ENCODE results near the gene RIT1. TPM values are rescaled to one million over a fixed set of nuclear protein-coding genes. Genes with fewer than 3 reads are reported as not detected.

Gene RIT1
- total and polyA plus RNA-seq, 4 donors: 15.8 to 58.2 (median 42.5) TPM

DNA sequence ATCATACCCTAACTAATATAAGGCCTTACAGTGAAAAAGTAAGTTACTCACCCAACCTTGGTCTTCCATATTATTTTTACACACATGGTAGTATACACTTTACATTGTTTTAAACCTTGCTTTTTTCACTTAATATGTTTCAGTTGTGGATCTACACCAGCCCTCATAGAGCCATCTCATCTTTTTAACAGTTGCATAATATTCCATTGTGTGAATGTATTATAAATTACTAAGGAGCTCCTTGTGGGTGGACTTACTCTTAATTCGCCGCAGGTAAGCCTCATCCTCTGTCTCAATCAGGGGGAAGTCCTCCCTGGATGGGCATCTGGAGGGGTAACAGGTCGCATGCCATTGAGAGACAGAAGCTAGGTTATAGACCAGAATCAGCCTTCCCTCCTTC is 43.5 kb upstream of the RIT1 start:
- H3K36me3 ChIP-seq (ENCODE audit: control insufficient read depth in 4 of 4, insufficient read depth in 4 of 4, low read length in 4 of 4): peaks cover 34 to 63% (median 55%) of the 10 kb centered on the region in 4 donors
- TF ChIP-seq, protein P1, sequence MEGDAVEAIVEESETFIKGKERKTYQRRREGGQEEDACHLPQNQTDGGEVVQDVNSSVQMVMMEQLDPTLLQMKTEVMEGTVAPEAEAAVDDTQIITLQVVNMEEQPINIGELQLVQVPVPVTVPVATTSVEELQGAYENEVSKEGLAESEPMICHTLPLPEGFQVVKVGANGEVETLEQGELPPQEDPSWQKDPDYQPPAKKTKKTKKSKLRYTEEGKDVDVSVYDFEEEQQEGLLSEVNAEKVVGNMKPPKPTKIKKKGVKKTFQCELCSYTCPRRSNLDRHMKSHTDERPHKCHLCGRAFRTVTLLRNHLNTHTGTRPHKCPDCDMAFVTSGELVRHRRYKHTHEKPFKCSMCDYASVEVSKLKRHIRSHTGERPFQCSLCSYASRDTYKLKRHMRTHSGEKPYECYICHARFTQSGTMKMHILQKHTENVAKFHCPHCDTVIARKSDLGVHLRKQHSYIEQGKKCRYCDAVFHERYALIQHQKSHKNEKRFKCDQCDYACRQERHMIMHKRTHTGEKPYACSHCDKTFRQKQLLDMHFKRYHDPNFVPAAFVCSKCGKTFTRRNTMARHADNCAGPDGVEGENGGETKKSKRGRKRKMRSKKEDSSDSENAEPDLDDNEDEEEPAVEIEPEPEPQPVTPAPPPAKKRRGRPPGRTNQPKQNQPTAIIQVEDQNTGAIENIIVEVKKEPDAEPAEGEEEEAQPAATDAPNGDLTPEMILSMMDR (IDR thresholded peaks at IDR 0.05; ENCODE audit: control extremely low read depth, extremely low read depth): no peak
- DNase-seq (no peak), ATAC-seq (ENCODE audit: insufficient read depth, low FRiP score) (no peak)
- no peaks in the 10 kb centered on the region for H3K4me1 ChIP-seq (ENCODE audit: control insufficient read depth in 5 of 5, insufficient read depth in 5 of 5, low read length in 5 of 5)
- no peak overlapping the region for H3K4me3 ChIP-seq
- H3K9ac ChIP-seq (ENCODE audit: insufficient read depth in 1 of 2, low read length in 2 of 2): no peak overlapping the region
- no peaks in the 10 kb centered on the region for H3K9me3 ChIP-seq (ENCODE audit: control insufficient read depth in 4 of 4, insufficient read depth in 3 of 4, low read length in 3 of 4)
- WGBS, 2 donors: 97 to 99% methylated on average over 3 of the region's 3 CpGs
- H3K27ac ChIP-seq (ENCODE audit: low read depth in 1 of 2, low read length in 1 of 2): no peak overlapping the region
- H3K27me3 ChIP-seq (ENCODE audit: control insufficient read depth in 3 of 3, insufficient read depth in 3 of 3, low read length in 2 of 3): no peaks in the 10 kb centered on the region

DNA sequence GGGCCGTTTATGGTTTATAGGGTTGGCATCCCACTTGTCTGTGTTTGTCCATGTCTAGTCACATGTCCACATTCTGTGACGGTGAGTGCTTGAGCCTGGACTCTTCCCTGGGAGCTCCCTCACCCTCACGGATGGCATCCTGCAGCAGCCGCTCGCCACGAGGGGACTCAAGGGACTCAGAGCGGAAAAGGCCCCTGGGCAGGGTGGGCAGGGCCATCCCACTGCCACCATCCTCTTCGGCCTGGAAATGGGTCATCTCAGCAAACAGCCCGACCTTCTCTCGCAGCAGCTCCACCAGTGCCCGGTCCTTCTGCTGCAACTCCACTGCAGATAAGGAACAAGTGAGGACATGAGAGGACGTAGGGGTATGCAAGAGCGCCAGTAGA is 41.3 kb upstream of the RIT1 start:
- H3K4me3 ChIP-seq: no peak overlapping the region
- ATAC-seq (ENCODE audit: insufficient read depth, low FRiP score) (no peak), DNase-seq (no peak)
- WGBS, 2 donors: 86 to 89% methylated on average over 13 of the region's 13 CpGs
- no peaks in the 10 kb centered on the region for H3K27me3 ChIP-seq (ENCODE audit: control insufficient read depth in 3 of 3, insufficient read depth in 3 of 3, low read length in 2 of 3)
- no peaks in the 10 kb centered on the region for H3K4me1 ChIP-seq (ENCODE audit: control insufficient read depth in 5 of 5, insufficient read depth in 5 of 5, low read length in 5 of 5)
- H3K36me3 ChIP-seq (ENCODE audit: control insufficient read depth in 4 of 4, insufficient read depth in 4 of 4, low read length in 4 of 4): peaks cover 22 to 63% (median 51%) of the 10 kb centered on the region in 4 donors
- H3K27ac ChIP-seq (ENCODE audit: low read depth in 1 of 2, low read length in 1 of 2): peak overlapping the region in 1 of 2 donors; percentile 12
- H3K9ac ChIP-seq (ENCODE audit: insufficient read depth in 1 of 2, low read length in 2 of 2): no peak overlapping the region
- no peaks in the 10 kb centered on the region for H3K9me3 ChIP-seq (ENCODE audit: control insufficient read depth in 4 of 4, insufficient read depth in 3 of 4, low read length in 3 of 4)
- TF ChIP-seq, protein P1 (IDR thresholded peaks at IDR 0.05; ENCODE audit: control extremely low read depth, extremely low read depth): no peak

DNA sequence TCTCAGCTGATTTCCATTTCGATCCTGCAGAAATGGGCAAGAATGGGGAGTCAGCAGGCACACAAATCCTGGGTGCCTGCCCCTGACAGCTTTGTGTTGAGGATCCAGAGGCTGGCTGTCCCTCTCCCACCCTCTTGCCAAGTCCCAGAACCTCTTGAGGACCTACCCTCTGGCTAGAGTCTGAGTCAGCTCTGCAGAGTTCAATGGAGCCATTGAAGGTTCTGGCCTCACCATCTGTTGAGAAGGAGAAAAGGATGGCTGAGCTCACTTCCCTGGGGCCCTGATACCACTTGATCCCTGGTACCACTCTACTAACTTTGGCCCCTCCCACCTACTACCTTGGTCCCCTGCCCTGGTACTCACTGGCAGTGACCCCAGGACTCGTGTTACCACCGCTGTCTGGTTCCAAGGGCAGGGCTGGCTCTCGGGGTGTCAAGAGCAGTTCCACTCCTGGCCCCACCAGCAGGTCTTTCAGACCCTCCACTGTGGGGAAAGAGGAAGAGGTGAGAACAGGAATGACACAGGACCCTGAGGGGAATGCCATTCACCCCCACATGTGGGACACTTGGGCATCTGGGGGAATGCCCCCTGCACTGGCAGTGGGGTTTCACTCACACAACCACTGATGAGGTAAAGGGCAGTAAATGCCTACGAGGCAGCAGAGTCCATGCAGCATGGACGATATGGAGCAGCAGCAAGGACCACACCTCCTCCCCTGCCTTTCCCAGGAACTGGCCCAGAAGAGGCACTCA is 40.8 kb upstream of the RIT1 start:
- H3K27me3 ChIP-seq (ENCODE audit: control insufficient read depth in 3 of 3, insufficient read depth in 3 of 3, low read length in 2 of 3): no peaks in the 10 kb centered on the region
- no peaks in the 10 kb centered on the region for H3K4me1 ChIP-seq (ENCODE audit: control insufficient read depth in 5 of 5, insufficient read depth in 5 of 5, low read length in 5 of 5)
- ATAC-seq (ENCODE audit: insufficient read depth, low FRiP score) (no peak), DNase-seq (no peak)
- no peaks in the 10 kb centered on the region for H3K9me3 ChIP-seq (ENCODE audit: control insufficient read depth in 4 of 4, insufficient read depth in 3 of 4, low read length in 3 of 4)
- peaks cover 19 to 61% (median 52%) of the 10 kb centered on the region in 4 donors for H3K36me3 ChIP-seq (ENCODE audit: control insufficient read depth in 4 of 4, insufficient read depth in 4 of 4, low read length in 4 of 4)
- TF ChIP-seq, protein P1 (IDR thresholded peaks at IDR 0.05; ENCODE audit: control extremely low read depth, extremely low read depth): no peak
- 84 to 85% methylated on average over 6 of the region's 6 CpGs for WGBS, 2 donors
- no peak overlapping the region for H3K4me3 ChIP-seq
- peak overlapping the region in 1 of 2 donors; percentile 12 for H3K27ac ChIP-seq (ENCODE audit: low read depth in 1 of 2, low read length in 1 of 2)
- no peak overlapping the region for H3K9ac ChIP-seq (ENCODE audit: insufficient read depth in 1 of 2, low read length in 2 of 2)

Data from lung (tissue), 12 donors.